OCI-LY1 (cell line): ENCODE results near the gene TNNT1.
A peak's percentile ranks its signal among the peaks of the same experiment; 100 is the strongest.

Experiments used
- EZH2 ChIP-seq: fragments of 200-600 bp; sonication (generic), shearing (Covaris generic); IDR thresholded peaks from 2 replicates; pipeline ENCODE4 v1.8.0; 2017; ENCODE audit warnings: borderline replicate concordance, mixed run types, mild to moderate bottlenecking, antibody characterized with exemption, low read length, moderate library complexity, mixed read lengths
- TF ChIP-seq, protein P1 (sequence below): fragments of 200-600 bp; sonication (generic), shearing (Covaris generic); IDR thresholded peaks from 2 replicates; pipeline ENCODE4 v1.5.1; 2017; ENCODE audit warnings: mild to moderate bottlenecking, antibody characterized with exemption, low read length, moderate library complexity, mixed read lengths

DNA sequence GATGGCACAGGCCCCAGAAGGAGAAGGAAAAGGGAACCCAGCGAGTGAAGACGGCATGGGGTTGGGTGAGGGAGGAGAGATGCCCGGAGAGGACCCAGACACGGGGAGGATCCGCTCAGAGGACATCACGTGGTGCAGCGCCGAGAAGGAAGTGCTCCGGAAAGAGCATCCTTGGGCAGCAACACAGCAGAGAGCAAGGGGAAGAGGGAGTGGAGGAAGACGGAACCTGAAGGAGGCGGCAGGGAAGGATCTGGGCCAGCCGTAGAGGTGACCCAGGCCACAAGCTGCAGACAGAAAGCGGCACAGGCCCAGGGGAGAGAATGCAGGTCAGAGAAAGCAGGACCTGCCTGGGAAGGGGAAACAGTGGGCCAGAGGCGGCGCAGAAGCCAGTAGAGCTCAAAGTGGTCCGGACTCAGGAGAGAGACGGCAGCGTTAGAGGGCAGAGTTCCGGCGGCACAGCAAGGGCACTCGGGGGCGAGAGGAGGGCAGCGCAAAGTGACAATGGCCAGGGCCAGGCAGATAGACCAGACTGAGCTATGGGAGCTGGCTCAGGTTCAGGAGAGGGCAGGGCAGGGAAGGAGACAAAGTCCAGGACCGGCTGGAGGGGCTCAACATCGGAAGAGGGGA is 32.7 kb downstream of the TNNT1 start:
- TF ChIP-seq, protein P1, sequence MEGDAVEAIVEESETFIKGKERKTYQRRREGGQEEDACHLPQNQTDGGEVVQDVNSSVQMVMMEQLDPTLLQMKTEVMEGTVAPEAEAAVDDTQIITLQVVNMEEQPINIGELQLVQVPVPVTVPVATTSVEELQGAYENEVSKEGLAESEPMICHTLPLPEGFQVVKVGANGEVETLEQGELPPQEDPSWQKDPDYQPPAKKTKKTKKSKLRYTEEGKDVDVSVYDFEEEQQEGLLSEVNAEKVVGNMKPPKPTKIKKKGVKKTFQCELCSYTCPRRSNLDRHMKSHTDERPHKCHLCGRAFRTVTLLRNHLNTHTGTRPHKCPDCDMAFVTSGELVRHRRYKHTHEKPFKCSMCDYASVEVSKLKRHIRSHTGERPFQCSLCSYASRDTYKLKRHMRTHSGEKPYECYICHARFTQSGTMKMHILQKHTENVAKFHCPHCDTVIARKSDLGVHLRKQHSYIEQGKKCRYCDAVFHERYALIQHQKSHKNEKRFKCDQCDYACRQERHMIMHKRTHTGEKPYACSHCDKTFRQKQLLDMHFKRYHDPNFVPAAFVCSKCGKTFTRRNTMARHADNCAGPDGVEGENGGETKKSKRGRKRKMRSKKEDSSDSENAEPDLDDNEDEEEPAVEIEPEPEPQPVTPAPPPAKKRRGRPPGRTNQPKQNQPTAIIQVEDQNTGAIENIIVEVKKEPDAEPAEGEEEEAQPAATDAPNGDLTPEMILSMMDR = peak; percentile 10; the same call in 1 of the 2 replicates
- TF ChIP-seq EZH2 = no peak
